ENCODE data around the gene TMED6.
A peak's percentile ranks its signal among the peaks of the same experiment; 100 is the strongest.
"Not testable (repeated sequence)": the region's sequence is repeated elsewhere in the genome, so short reads cannot be mapped to it uniquely, and the experiment has no call there.

Gene TMED6

DNA sequence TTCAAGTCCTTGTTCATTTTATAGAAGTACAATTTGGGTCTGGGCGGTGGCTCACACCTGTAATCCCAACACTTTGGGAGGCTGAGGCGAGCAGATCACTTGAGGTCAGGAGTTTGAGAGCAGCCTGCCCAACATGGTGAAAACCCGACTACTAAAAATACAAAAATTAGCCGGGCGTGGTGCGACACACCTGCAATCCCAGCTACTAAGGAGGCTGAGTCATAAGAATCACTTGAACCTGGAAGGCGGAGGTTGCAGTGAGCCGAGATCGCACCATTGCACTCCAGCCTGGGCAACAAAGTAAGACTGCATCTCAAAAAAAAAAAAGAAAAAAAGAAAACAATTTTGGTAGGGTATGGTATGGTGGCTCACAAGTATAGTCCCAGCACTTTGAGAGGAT, 8.5 kb upstream of the TMED6 start:
- DNase-seq (ENCODE audit: low read depth): not testable (repeated sequence)

DNA sequence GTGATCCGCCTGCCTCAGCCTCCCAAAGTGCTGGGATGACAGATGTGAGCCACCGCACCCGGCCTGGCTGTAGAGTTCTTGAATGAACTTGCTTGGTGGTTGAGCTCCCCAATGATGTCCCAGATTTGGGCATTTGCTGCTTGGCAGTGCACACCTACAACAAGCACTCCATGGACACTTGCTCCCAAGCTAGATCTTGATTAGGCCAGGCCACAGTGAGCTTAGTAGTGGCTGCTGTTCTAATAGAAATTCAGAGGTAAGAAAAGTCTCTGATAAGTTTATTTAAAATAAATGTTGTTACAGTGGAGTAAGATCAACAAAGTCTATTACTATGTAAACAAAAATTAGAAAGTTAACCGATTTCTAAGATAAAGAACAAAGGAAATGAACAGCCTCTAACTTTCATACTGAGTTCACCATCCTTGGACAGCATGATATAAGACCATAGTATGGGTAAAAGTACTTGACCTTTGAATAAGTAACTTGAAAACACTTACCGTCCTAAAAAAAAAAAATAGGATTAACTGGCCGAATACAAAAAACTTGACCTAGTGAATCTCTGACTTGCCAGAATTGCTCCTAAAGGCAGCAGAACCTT, 951 bp downstream of the TMED6 start:
- DNase-seq (ENCODE audit: low read depth): no peak

DNA sequence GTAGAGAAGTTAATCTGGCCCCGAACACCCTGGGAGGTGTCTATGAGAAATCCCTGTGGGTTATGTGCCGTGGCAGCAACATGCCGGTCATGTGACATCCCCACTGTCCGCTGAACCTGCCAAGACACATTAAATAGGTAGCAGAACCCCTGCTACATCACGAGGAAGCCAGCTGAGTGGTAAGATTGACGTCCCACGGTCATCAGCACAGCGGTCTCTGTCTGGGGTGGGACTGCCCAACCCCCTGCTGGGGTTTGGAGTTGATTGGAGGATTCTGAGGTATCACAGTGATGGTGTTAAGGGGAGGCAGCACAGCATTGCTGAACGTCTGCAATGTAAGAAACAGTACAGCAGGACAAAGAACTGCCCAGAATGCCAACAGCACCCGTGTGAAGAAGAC, 2.0 kb downstream of the TMED6 start:
- DNase-seq (ENCODE audit: low read depth): no peak

DNA sequence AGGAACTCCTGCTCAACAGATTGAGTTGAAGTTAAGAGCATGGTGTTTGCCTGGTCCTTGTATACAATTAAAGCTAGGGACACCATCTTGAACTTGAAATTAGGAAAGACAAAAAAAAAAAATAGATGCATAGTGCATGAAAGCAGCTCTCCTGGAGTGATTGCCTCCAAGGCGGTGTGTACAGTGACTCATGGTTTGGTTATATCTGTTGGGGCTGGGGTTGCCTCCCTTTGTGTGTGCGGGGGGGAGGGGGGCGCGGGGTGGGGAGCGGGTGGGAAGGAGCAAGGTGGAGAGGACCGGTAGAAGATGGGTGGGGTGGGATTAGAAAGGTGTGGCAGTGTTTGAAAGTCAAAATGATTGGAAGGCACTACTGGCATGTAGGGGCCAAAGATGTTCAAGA, 3.4 kb downstream of the TMED6 start:
- no peak for DNase-seq (ENCODE audit: low read depth)

DNA sequence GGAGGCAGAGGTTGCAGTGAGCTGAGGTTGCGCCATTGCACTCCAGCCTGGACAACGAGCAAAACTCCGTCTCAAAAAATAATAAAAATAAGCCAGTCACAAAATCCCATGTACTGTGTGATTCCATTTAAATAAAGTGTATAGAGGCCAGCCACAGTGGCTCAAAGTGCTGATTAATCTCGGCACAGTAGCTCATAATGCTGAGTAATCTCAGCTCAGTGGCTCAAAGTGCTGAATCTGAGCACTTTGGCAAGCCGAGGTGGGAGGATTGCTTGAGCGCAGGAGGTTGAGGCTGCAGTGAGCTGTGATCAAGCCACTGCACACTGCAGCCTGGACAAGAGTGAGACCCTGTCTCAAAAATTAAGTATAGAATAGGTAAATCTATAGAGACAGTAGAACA, 4.9 kb downstream of the TMED6 start:
- no peak for DNase-seq (ENCODE audit: low read depth)

DNA sequence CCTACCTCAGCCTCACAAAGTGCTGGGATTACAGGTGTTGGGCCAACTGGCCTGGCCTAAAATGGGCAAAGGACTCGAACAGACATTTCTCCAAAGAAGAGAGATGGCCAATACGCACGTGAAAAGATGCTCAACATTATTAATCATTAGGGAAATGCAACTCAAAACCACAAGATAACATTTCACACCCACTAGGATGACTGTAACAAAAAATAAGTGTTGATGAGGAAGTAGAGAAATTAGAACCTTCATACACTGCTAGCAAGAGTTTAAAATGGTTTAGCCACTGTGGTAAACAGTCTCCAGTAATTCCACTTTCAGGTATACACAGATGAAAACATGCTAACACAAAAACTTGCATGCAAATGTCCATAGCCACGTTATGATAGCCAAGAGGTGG, 5.7 kb downstream of the TMED6 start:
- DNase-seq (ENCODE audit: low read depth): no peak

DNA sequence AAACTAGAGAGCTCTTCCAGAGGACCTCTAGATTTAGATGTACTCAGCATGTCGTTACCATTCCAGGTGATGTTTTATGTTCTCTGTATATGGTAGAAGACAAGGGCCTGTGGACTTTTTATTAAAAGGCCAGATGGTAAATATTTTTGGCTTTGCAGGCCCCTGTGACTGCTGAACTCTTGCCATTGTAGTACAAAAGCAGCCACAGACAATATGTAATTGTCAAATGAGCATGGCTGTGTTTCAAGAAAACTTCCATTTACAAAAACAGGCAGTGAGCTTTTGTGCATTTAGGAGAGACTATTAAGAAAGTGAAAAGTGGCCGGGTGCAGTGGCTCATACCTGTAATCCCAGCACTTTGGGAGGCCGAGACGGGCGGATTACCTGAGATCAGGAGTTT, 7.4 kb downstream of the TMED6 start:
- DNase-seq (ENCODE audit: low read depth): no peak

DNA sequence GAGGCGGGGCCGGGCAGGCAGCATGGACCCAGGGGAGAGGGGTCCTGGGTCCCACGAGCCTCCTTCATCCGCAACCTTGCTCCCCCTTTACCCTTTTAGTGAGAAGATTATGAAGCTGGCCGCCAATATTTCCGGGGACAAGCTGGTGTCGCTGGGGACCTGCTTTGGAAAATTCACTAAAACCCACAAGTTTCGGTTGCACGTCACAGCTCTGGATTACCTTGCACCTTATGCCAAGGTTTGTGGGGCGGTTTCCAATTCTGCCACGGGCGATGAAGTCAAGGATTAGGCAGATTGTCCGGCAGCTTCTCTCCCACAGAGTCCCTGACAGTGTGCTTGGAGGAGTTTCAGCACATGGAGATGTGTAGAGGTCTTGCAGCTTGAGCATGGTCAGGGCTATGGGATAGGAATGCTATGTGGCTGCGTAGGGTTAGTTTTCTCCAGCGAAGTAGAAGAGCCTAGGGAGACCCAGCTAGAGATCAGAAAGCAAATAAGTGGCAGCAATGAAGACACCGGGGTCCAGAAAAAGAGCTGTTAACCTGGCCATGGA, 11.4 kb downstream of the TMED6 start:
- DNase-seq (ENCODE audit: low read depth): no peak

DNA sequence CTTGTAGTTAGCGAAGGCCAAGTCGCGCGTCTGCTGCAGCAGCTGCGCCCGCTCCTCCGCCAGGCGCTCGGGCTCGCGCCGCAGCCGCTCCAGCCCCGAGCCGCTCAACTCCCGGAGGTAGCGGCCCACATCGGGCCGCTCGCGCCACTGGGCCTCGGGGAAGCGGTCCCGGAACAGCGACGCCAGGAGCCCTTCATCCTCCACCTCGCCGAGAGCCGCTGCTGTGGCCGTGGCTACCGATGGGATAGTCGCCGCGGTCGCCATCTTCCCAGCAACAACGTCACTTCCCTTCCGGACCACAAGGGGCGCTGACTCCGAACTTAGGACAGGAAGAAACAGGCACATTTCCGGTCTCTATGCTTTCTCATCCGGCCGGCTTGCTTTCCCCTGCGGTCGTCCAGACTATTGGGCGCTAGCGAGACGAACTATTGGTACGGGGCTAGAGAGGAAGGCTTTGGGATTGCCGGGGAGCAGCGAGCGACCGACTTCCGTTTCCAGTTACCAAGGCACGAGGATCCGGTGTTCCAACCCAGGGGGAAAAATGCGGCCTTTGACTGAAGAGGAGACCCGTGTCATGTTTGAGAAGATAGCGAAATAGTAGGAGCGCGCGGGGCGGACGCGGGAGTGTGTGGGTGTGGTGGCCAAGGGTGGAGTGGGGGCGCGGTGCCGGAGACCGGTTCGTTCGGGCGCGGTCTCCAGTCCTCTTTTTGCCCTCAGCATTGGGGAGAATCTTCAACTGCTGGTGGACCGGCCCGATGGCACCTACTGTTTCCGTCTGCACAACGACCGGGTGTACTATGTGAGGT, 12.1 kb downstream of the TMED6 start, which contains the start of the genes COG8 and NIP7:
Gene COG8 (minus strand): TSS at position 276 of the 806 bp plus-strand sequence. CDS start 12 bp downstream, at position 264.
Gene NIP7 (plus strand): TSS at position 484 of the 806 bp plus-strand sequence. CDS start 58 bp downstream, at position 542.
- peak; percentile 97 for DNase-seq (ENCODE audit: low read depth)

DNA sequence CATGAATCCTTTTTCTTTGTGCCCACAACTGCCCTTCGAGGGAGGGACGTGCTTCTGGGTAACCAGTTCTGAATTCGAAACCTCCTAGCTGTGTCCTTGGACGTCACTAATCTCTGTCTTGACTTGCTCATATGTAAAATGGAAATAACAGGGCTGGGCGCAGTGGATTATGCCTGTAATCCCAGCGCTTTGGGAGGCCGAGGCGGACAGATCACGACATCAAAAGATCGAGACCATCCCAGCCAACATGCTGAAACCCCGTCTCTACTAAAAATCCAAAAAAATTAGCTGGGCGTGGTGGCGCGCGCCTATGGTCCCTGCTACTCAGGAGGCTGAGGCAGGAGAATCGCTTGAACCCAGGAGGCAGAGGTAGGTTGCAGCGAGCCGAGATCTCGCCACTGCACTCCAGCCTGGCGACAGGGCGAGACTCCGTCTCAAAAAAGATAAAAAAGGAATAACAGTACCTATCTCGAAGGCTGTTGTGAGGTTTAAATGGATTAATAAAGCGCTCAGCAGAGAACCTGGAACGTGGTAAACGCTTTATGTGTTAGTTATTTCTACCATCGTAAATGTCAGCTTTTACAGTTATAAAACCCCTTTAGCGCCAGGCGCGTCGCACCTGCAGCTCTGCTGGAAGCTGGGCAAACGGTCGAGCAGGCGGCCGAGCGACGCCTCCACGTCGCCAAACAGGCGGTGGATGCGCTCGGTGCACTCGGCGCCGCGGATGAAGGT, 12.9 kb downstream of the TMED6 start:
- no peak for DNase-seq (ENCODE audit: low read depth)

DNA sequence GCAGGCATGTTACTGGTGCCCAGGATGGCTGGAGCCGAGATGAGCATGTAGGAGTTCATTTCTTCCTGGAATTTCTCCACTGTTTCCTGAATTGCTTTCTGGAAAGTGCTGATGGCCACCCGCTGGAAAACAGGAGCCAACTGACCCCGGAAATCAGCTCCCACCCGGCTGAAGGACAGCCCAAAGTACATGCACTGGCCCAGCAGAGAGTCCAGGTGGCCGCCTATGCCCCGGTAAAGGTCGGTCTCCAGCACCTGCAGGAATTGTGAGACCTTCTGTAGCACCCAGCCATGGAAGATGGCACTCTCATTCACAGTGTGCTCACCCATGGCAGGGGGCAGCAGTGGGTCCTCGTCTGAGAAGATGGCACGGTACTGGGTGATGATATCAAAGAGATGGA, 16.9 kb downstream of the TMED6 start:
- no peak for DNase-seq (ENCODE audit: low read depth)

DNA sequence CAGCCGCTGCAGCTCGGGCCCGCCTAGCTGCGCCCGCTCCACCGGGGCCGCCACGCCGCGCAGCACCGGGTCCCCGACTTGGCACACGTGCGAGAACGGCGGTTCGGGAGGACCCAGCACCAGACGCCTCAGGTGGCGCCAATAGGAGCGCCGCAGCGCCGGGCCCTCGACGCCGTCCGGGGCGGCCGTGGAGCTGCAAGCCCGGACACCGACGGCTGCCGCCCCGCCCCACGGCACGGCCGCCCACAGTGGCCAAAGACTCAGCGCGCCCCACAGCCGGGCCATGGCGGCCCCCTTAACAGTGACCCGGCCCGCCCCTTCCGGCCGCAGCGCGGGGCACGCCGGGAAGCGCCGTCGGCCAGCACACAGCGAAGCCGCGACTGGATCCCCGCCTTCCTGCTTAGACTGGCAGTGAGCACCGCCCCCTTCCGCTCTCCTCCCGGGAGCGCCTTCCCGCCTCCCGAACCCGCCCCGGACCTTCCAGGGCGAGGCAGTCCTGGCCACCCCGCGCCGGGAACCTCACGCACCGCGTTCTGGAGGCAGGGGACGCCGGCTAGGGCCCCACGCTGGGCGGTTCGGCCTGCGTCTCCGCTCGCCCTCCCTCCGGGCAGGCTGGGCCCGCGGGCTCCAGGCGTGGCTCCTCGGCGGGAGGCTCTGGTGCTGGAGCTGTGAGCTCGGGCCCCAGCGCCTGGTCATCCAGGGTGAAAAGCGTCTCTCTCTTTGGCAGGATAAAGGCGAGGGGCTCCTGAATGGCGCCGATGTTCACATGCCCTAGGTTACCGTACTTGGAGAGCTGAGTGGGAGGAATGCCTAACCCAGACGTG, 21.1 kb downstream of the TMED6 start, which contains the start of gene PDF:
Gene PDF (minus strand): TSS at position 303 of the 824 bp plus-strand sequence. CDS start 18 bp downstream, at position 285.
- DNase-seq (ENCODE audit: low read depth): peak; percentile 87

DNA sequence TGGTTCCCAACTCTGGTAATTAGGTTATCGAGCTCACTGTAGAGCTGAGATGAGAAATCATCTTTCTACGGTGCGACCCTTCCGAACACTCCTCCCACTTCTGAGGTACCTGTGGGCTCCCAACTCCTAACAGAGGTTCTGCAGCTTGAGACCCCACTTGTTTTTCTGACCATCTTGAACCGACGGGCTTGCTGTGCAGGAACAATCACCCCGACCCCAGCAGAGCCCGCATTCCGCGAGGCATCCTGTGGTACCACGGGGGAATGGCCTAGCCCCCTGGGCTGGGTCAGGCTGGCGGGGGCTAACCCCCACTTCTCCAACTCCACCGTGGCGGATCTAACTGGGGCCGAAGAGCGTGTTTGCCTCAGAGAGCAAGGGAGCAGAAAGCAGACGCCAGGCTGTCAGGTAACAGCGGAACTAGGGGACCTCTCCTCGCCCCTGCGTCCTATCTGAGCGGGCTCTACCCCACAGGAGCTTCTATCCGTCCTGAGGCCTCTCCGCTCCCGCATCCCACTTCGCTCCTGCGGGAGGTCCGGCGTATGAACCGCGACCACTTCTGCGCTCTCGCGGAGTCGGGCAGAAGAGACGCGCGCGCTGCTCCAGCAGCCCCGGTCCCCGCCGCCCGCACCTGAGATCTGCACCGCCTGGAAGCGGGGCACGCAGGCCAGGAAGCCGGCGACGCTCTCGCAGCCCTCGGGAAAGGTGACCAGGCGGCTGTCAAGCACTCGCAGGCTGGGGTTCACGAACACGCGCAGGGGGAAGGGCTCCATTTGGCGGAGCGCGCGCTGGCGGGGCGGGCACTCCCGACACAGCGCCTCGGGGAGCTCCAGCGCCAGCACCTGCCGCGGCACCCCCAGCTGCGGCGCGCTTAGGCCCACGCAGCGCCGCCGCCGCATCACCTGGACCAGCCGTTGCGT, 22.0 kb downstream of the TMED6 start:
- no peak for DNase-seq (ENCODE audit: low read depth)

DNA sequence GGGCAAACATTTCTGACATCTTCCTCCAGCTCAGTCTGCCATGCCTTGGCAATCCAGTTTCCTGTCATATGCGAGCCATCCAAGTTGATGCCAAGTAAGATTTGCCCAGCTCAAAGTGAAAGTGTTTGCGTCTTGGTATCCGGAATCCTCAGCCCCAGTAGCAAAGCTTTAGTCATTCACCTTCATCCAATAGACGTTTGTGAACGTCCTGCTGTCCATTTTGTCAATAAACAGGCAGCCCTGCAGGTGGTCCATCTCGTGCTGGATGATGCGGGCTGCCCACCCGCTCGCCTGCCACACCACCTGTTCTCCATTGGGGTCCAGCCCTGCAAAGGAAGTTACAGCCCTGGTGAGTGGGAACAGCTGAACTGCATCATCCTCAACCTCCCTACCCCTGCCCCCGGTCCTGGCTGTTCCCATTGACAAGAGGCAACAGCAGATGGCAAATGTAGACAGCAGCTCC, 22.7 kb downstream of the TMED6 start:
- no peak for DNase-seq (ENCODE audit: low read depth)

DNA sequence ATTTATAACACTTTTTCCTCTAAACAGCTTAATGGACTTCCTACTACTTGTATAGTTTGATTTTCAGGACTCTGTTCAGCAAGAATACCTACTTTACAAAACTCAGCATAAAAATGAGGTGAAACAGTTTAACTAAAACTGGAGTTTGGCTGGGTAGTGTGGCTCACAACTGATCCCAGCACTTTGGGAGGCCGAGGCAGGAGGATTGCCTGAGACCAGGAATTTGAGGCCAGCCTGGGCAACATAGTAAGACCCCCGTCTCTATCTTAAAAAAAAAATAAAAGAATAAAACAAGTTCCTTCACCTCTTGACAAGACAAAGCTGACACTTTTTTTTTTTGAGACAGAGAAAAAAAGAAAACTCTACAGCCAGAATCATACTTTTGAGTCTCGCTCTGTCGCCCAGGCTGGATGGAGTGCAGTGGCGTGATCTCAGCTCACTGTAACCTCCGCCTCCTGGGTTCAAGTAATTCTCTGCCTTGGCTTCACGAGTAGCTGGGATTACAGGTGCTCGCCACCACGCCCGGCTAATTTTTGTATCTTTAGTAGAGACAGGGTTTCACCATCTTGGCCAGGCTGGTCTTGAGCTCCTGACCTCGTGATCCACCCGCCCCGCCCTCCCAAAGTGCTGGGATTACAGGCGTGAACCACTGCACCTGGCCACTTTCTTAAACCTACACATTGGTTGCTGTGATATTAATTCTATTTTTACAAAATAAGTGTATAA, 23.8 kb downstream of the TMED6 start:
- DNase-seq (ENCODE audit: low read depth): no peak

DNA sequence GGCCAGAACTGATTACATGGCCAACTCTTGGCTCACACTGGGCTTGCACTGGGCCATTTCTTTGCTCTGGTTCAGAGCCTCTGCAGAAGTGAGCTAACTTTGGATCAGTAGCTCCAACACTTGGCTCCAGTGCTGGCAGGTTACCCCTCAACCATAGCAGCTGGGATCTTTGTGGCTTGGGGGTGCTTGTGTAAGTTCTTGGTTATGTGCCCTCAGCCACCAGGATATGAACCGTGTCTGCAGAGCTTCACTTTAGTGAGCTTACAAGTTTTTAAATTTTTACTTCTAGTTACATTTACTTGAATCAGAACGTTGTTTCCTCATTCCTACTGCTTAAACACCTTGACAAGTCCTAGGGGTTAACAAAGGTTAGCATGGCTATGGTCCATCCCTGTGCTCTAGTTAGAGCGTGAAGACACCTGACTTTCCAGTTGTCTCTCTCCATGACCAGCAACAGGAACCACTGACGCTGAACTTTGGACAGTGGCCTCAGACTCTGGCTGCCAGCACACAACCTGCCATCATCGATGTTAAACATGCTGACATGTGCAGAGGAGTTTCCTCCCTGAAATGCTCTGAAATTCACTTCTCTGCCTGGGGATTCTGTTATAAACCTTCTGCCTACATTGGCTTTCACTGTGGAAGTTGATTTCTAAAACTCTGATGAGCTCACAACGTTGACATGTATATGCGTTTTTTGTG, 25.3 kb downstream of the TMED6 start:
- no peak for DNase-seq (ENCODE audit: low read depth)

DNA sequence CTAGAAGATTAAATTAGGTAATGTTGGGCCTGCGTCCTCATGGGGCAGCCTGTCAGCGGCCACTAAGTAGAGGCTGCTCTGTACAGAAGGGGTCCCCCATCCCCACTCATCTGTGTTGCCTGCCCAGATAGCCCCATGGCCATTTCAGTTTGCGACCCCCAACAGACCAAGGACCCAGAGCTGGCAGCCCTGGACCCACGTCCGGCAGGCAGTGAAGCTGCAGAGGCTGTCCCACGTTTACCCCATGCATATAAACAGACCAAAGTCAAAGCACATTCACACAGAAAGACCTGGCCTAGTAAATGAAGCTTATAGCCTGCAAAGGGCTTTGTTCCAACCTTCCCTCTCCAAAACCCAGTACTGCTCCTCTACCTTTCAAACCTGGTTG, 25.8 kb downstream of the TMED6 start:
- DNase-seq (ENCODE audit: low read depth): no peak

DNA sequence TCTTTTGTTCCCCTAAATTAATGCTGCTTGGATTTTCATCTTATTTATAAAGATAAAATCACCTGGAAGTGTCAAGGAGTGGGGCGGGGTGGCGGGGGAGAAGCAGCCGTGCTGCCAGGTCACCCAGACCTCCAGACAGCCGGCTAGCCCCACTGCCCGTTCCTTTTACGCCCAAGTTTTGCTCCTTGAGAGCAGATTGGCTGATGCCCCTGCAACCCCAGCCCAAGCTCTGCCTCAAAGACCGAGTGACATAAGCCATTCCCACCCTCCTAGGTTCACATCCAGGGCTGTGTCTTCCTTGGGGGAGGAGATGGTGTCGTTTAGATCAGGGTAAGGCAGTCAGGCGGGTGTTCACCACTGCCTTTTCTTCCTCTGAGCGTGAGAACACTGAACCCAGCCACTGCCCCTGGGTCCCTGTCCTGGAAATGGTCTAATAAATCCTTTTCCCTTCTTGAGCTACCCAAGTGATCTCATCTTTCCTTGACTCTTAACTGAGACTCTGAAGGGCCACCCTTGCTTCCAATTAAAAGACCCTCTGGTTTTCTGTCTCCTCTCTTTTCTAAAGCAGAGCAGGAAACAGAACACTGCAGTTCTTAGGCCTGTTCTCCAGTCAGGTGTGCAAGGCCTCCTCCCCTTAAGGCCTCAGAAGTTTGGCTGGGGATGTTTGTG, 26.9 kb downstream of the TMED6 start:
- DNase-seq (ENCODE audit: low read depth): no peak
